WERI-Rb-1 (cell line): Measurements from ENCODE around the gene RBMS3.

ENCODE experiments used
- DNase-seq: peaks from one replicate; pipeline ENCODE4 v3.0.0-alpha.2; 2020
- H3K27ac ChIP-seq: fragments of 250-450 bp; sonication (Bioruptor Pico); 2 replicates; pipeline ENCODE4 v1.5.1; 2020; ENCODE audit warnings: mild to moderate bottlenecking, moderate library complexity
- H3K27me3 ChIP-seq: fragments of 250-450 bp; sonication (Bioruptor Pico); 2 replicates; pipeline ENCODE4 v1.5.1; 2021; ENCODE audit warnings: mild to moderate bottlenecking, low read depth, moderate library complexity; ENCODE audit not compliant: insufficient read depth, severe bottlenecking
- H3K36me3 ChIP-seq: fragments of 250-450 bp; sonication (Bioruptor Pico); 2 replicates; pipeline ENCODE4 v1.5.1; 2020; ENCODE audit warnings: mild to moderate bottlenecking, moderate library complexity
- H3K4me3 ChIP-seq: 2 replicates; pipeline ENCODE4 v1.5.1; 2011; ENCODE audit warnings: low read depth, mild to moderate bottlenecking, control low read depth, low read length
- H3K9me3 ChIP-seq: fragments of 250-450 bp; sonication (Bioruptor Pico); 2 replicates; pipeline ENCODE4 v1.5.1; 2021; ENCODE audit warnings: mild to moderate bottlenecking, moderate library complexity; ENCODE audit not compliant: severe bottlenecking
- CTCF ChIP-seq: IDR thresholded peaks from 2 replicates; pipeline ENCODE4 v1.5.1; 2011; ENCODE audit warnings: low read depth, mild to moderate bottlenecking, control low read depth, inconsistent platforms, low read length

RBMS3 gene

GRCh38 chr3:29440413-29441305 is 159.8 kb downstream of the RBMS3 start:
- Histone ChIP-seq H3K27me3 (no peaks in the 10 kb centered on the region), H3K4me3 (no peak overlapping the region), H3K27ac (no peak overlapping the region), H3K9me3 (no peaks in the 10 kb centered on the region), H3K36me3 (no peaks in the 10 kb centered on the region)
- no peak for TF ChIP-seq CTCF
- DNase-seq: no peak

GRCh38 chr3:29441422-29441821 is 160.6 kb downstream of the RBMS3 start:
- Histone ChIP-seq H3K36me3 (no peaks in the 10 kb centered on the region), H3K27me3 (no peaks in the 10 kb centered on the region), H3K4me3 (no peak overlapping the region), H3K9me3 (no peaks in the 10 kb centered on the region), H3K27ac (no peak overlapping the region)
- DNase-seq: no peak
- TF ChIP-seq CTCF: no peak

GRCh38 chr3:29447946-29448627 is 167.2 kb downstream of the RBMS3 start:
- no peak overlapping the region for H3K27ac ChIP-seq
- no peaks in the 10 kb centered on the region for H3K36me3 ChIP-seq
- H3K9me3 ChIP-seq: no peaks in the 10 kb centered on the region
- H3K4me3 ChIP-seq: no peak overlapping the region
- no peaks in the 10 kb centered on the region for H3K27me3 ChIP-seq
- TF ChIP-seq CTCF: no peak
- no peak for DNase-seq

- Histone ChIP-seq H3K36me3 (no peaks in the 10 kb centered on the region), H3K27me3 (no peaks in the 10 kb centered on the region), H3K4me3 (no peak overlapping the region), H3K9me3 (no peaks in the 10 kb centered on the region), H3K27ac (no peak overlapping the region)
- no peak for DNase-seq
- TF ChIP-seq CTCF: no peak
Measured at GRCh38 chr3:29451920-29452319, 171.0 kb downstream of the RBMS3 start.

- Histone ChIP-seq H3K27ac (no peak overlapping the region), H3K36me3 (no peaks in the 10 kb centered on the region), H3K9me3 (no peaks in the 10 kb centered on the region), H3K4me3 (no peak overlapping the region), H3K27me3 (no peaks in the 10 kb centered on the region)
- DNase-seq: no peak
- no peak for TF ChIP-seq CTCF
Measured at GRCh38 chr3:29452934-29453283, 172.0 kb downstream of the RBMS3 start.
